Measurements from ENCODE around the gene GALNT9. TPM values are rescaled to one million over a fixed set of nuclear protein-coding genes. Genes with fewer than 3 reads are reported as not detected.
A peak's percentile ranks its signal among the peaks of the same experiment; 100 is the strongest.
"Not testable (repeated sequence)": the region's sequence is repeated elsewhere in the genome, so short reads cannot be mapped to it uniquely, and the experiment has no call there.

The GALNT9 gene
- total RNA-seq, 4 donors from 2014 or later, result 10.9 to 52.7 (median 36.7) TPM; not detected in 1

DNA sequence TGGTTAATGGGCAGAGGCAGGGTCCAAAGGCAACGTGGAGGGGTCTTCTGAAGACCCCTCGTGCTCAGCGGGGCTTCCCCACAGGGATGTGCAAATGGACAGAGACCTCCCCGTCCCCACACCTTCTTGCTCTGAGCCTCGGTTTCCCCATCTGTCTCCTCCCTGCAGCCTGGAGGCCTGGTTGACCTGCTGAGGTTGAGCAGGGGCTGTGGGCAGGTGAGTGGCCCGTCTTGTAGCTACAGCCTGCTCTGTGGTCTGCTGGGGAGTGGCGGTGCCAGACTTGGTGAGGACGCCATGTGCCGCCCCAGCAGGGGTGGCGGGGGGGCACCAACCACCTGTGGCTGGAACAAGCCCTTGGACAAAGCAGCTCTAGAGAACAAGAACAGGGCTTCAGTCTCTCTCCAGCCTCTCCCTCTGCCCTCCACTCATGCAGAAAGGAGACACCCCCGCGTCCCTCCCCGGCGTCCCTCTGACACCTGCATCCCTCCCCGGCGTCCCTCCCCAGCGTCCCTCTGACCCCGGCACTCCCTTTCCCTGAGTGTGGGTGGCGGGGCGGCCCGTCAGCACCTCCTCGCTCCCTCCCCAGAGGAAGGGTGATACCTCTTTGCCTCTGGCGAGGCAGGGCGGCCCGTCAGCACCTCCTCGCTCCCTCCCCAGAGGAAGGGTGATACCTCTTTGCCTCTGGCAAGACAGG is 101.5 kb downstream of the GALNT9 start:
- ATAC-seq (ENCODE audit: low FRiP score) (peak; percentile 36), DNase-seq (ENCODE audit: low spot score) (no peak)
- TF ChIP-seq, protein P1, sequence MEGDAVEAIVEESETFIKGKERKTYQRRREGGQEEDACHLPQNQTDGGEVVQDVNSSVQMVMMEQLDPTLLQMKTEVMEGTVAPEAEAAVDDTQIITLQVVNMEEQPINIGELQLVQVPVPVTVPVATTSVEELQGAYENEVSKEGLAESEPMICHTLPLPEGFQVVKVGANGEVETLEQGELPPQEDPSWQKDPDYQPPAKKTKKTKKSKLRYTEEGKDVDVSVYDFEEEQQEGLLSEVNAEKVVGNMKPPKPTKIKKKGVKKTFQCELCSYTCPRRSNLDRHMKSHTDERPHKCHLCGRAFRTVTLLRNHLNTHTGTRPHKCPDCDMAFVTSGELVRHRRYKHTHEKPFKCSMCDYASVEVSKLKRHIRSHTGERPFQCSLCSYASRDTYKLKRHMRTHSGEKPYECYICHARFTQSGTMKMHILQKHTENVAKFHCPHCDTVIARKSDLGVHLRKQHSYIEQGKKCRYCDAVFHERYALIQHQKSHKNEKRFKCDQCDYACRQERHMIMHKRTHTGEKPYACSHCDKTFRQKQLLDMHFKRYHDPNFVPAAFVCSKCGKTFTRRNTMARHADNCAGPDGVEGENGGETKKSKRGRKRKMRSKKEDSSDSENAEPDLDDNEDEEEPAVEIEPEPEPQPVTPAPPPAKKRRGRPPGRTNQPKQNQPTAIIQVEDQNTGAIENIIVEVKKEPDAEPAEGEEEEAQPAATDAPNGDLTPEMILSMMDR (IDR thresholded peaks at IDR 0.05), result no peak

DNA sequence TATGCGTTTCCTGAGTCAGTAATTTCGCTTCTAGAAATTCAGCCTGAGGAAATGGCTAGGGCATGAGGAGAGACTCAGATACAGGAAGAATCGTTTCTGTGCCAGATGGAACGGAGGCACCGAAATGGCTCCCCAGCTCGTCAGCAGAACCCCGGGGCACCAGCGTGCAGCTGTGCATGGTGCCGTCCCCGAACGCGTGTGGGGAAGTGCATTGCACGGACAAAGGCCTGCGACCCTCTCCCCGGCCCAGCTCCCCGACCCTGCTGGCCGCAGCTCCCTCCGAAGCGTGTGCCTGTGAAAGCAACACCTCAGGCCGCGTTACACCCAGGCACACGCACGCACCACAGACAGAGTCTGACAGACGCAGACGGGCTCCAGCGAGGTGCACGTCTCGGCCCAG is 102.3 kb downstream of the GALNT9 start:
- DNase-seq (ENCODE audit: low spot score), result no peak
- ATAC-seq (ENCODE audit: low FRiP score), result no peak
- TF ChIP-seq, protein P1 (IDR thresholded peaks at IDR 0.05), result no peak

DNA sequence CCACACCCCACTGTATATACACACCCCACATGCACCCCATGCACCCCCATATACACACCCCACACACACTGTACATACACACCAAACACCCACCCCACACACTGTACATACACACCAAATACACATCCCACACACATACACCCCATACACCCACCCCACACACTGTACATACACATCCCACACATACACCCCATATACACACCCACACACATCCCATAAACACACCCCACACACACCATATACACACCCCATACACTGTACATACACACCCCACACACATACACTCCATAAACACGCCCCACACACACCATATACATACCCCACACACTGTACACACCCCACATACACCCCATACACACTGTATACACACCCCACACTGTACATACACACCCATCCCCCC is 102.8 kb downstream of the GALNT9 start:
- DNase-seq (ENCODE audit: low spot score), result no peak
- ATAC-seq (ENCODE audit: low FRiP score), result no peak
- TF ChIP-seq, protein P1 (IDR thresholded peaks at IDR 0.05), result no peak

DNA sequence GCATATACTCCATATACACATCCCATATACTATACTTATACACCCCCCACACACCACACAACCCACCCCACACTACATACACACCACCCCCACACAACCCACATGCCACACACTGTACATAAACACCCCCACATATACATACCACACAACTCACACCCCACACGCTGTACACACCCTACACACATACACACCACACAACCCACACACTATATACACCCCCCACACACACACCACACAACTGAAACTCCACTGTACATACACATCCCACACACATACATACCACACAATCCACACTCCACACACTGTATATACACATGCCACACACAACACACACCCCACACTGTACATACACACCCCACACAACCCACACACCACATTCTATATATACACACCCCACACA is 104.2 kb downstream of the GALNT9 start:
- TF ChIP-seq, protein P1 (IDR thresholded peaks at IDR 0.05), result no peak
- no peak for ATAC-seq (ENCODE audit: low FRiP score)
- DNase-seq (ENCODE audit: low spot score), result no peak

DNA sequence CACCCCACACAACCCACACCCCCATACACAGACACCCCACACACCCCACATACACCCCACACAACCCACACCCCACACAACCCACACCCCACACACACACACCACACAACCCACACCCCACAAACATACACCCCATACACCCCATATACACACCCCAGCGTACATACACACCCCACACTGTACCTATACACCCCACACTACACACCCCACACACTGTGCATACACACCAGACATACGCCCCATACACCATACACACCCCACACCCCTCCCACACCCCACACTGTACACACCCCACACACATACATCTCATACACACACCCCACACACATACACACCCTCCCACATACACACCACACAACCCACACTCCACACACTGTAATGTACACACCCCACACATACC is 104.9 kb downstream of the GALNT9 start:
- no peak for ATAC-seq (ENCODE audit: low FRiP score)
- TF ChIP-seq, protein P1 (IDR thresholded peaks at IDR 0.05), result no peak
- DNase-seq (ENCODE audit: low spot score), result no peak

DNA sequence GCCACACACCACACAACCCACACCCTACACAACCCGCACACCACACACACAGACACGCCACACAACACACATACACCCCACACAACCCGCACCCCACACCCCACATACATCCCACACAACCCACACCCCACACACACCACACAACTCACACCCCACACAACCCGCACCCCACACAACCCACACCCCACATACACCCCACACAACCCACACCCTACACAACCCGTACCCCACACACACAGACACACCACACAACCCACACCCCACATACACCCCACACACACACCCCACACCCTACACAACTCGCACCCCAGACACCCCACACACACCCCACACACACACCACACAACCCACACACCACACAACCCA is 106.6 kb downstream of the GALNT9 start:
- ATAC-seq (ENCODE audit: low FRiP score) (no peak), DNase-seq (ENCODE audit: low spot score) (no peak)
- TF ChIP-seq, protein P1 (IDR thresholded peaks at IDR 0.05), result no peak

DNA sequence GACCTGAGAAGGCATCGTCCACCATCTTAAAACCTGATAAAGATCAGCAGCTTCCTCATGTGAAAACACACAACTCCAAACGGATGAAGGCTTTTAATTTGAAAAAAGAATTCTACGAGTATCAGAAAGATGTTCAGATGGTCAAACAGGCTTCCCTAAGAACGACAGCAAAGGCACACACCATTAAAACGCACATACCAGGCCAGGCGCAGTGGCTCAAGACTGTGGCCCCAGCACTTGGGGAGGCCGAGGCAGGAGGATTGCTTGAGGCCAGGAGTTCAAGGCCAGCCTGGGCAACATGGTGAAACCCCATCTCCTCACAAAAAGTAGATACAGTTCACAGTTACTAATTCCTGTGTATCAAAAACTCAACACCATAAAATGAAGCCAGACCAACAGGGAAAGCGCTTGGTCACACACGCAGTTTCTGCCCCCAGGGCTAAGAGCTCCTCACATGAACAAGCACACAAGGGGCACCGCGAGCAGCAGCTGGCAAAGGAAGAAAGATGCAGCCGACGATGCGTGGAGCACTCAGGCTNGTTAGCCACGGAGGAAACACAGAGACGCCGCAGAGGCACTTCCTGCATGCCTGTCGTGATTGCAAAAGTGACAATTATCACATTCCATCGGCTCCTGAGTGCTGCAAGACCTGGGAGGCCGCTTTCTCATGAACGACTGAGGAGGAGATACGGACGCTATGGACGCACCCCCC is 107.1 kb downstream of the GALNT9 start:
- DNase-seq (ENCODE audit: low spot score) (no peak), ATAC-seq (ENCODE audit: low FRiP score) (peak; percentile 19)
- TF ChIP-seq, protein P1 (IDR thresholded peaks at IDR 0.05), result no peak

DNA sequence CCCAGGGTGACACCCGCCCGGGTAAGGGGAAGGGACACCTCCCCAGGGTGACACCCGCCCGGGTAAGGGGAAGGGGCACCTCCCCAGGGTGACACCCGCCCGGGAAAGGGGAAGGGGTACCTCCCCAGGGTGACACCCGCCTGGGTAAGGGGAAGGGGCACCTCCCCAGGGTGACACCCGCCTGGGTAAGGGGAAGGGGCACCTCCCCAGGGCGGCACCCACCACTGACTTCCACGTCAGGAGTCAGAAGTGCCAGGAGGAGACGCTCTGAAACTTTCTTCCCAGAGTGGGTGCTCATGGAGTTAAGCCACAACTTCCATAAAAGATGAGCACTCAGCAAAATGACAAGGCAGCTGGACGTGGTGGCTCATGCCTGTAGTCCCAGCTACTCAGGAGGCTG is 109.6 kb downstream of the GALNT9 start:
- not testable (repeated sequence) for DNase-seq (ENCODE audit: low spot score); ATAC-seq (ENCODE audit: low FRiP score)

Data from omental fat pad (tissue), 4 donors.